Measurements from ENCODE around the gene ASAP2.

Gene ASAP2

DNA sequence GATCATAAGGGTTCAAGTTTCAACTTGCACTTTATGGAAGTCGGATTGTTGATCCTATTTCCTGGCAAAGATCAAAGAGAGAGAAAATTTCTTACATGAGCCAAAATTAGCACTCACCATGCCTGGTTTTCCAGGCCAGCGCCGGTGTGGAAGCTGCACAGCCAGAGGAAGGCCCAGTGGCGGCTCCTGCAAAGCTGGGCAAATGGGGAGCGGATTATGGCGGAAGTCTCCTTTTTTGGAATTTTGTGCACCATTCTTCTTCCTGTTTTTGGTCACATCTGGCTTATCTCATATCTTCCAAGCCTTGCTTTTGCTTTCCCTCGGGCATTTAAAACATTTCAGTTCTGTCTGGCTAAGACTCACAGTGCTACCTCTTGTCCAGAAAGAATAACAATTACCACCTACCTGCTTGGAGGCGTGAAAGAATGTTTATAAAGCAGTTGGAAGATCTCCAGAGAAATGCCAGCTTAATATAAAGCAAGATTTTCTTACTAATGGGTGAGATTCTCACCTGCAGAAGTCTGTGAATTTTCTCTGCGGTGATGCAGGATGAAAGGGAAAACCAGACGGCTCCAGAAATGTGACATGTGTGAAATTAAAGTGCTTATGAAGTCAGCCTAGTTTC, 94.3 kb downstream of the ASAP2 start:
- DNase-seq, result no peak

DNA sequence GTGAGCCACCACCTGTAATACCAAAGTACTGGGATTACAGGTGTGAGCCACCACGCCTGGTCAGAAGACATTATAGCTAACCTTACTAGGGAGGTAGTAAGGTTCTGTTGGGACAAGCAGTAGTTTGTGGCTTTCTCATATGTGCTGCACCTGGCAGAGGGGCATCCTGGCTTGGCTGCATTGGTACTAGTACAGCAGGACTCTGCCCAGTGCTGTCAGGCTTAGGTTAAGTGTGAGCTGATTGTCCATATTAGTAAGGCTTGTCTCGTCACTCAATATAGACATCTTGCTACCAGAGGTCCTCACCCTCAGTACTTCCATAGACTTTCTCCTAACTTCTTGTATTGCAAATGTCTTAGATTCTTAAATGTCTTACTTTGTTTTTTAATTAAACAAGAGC, 96.1 kb downstream of the ASAP2 start:
- DNase-seq, result no peak

DNA sequence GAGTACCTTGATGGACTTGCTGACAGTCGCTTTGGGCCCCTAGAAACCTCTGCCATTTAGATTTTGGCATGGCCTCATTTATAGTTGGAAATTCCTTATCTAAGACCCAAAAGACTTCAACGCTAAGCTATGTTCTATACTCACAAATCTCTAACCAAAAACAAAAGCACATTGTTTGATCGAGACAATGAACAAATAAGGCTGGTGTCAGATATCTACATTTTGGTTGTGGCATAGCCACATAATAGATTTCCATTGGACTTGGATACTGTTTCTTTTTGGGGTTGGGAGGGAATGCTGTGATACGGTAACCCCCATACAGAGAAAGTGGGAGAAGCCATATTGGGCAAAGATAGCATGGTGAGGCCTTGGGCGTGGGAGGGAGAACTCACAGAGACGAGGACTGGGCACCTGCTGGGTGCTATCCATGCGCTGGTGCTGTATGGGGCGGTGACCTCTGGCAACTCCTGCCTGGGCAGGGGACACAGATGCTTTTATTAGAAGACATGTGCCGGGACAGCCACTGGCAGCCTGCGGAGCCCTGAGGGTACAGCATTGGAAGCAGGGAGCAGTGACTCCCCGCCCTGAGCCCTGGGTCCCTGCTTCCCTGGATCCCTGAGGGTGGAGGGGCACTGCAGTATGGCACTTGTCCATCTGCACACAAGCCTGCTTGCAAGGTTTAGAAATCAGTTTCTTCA, 97.1 kb downstream of the ASAP2 start:
- no peak for DNase-seq

DNA sequence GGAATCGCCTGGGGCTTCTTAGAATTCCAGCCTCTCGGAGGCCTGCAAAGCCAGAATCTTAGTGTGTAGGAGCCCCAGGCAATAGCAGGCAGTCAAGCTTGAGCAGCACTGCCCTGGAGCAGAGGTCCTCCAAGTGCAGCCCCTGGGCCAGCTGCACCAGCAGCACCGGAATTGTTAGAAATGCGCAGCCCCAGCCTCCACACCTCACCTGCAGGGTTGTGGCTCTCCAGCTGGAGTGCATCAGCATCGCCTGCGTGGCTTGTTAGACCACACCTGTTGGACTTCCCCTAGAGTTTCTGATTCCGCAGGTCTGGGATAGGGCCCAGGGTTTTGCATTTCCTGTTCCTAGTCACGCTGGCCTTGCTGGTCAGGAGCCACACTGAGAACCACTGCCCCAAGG, 100.3 kb downstream of the ASAP2 start:
- peak; percentile 87 for DNase-seq

DNA sequence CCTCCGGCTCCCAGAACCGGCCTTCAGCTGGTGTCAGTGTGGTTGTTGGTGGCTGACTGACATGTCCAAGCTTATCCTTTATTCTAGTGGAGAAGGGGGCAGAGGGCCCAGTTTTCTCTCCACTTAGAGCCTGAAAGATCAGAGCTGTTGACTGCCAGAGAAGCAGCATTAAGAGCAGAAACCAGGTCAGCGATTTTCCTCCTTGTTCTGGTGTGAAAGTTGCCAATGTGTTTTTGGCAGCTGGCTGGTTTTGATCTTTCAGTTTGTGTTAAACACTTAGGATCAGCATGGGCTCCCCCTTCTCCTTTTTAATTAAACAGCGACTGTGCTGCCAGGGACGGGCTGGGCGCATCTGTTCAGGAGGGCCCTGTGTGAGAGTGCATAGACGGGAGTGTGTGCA, 100.9 kb downstream of the ASAP2 start:
- peak; percentile 90 for DNase-seq

DNA sequence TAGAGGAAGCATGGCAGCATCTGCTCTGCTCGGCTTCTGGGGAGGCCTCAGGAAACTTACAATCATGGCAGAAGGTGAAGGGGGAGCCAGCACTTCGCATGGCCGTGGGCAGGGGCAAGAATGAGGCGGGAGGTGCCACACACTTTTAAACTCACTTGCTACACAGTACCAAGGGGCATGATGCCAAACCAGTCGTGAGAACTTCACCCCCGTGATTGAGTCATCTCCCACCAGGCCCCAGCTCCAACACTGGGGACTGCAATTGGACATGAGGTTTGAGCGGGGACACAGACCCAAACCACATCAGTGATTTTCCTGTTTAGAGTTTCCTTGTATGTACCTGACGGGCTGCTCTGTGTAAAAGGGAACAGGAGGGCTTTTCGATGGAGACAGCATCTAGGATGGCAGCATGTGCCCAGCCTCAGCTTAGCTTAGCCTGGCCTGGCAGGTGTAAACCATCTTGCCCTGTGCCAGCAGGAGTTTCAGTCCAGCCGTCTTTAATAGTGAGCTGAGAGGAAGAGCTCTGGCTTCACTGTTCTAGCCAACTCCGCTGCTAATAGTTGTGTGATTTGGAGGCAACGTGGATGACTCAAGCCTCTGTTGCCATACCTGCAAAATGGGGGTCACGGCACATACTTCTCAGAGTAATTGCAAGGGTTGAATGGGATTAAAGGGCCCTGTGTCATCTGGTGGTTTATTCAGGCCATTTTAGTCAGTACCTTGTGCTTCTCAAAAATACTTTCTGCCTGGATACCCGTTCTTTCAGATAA, 101.8 kb downstream of the ASAP2 start:
- peak; percentile 6 for DNase-seq

DNA sequence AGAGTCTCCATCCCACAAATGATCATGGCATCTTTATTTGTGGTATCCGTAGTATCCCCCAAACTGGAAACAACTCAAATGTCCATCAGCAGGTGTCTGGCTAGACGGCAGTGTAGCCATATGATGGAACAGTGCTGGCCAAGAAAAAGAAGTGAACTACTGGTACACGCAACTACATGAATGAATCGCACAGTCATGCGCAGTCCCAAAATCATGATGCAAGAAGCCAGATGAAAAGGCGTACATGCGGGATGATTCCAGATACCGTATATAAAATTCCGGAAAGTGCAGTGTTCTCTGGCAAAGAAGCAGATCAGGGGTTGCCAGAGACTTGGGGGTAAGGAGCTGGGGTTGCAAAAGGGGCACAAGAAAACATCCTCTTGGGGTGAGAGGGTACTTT, 102.5 kb downstream of the ASAP2 start:
- no peak for DNase-seq

DNA sequence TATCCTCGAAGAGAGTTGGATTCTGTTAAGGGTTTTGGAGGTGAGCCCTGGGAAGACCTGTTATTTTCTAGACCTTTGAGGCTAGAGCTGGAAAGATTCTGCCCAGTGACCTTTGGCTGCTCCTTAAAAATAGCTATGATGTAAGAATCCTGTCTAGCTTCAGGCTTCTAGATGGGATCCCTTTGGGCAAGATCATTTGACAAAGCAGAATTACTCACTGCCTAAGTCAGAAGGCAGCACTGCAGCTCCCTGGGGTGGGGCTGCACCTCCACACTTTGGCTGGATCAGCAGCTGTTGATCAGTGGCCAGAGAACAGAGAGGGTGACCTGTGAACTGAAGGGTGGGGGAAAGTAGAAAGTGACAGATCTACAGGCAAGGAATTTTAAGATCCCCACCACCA, 103.8 kb downstream of the ASAP2 start:
- peak; percentile 44 for DNase-seq

DNA sequence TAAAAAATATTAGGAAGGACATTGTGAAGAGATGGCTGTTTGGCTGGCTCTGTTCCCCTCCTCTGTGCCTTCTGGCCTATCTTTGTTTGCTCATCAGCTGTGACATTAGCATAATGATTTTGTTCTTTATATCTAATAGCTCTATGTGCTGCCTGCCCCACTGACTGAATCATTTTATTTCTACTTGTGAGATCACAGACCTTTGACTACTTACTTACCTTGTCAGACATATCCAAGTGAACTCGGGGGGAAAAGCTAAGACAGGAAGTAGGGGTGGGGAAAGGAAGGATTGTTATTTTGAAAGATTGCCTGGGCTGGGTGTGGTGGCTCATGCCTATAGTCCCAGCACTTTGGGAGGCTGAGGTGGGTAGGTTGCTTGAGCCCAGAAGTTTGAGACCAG, 104.2 kb downstream of the ASAP2 start:
- DNase-seq, result no peak

DNA sequence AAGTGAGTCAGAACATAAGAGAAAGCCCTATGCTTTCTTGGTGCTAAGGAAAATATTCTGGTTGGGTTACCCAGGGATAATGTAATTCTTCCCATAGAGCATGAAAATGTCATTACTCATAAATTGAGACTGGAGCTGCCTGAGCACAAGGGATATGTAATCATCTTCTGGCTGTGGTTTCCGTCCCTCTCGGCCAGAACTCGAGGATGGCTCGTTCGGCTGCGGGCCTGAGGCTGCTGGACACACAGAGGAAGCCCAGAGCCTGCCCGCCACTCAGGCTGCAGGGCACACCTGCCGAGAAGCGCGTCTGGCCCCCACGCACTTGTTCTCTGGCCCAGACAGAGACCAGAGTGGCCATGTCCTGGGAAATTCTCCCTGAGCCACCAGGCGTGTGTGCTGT, 104.9 kb downstream of the ASAP2 start:
- DNase-seq, result no peak

DNA sequence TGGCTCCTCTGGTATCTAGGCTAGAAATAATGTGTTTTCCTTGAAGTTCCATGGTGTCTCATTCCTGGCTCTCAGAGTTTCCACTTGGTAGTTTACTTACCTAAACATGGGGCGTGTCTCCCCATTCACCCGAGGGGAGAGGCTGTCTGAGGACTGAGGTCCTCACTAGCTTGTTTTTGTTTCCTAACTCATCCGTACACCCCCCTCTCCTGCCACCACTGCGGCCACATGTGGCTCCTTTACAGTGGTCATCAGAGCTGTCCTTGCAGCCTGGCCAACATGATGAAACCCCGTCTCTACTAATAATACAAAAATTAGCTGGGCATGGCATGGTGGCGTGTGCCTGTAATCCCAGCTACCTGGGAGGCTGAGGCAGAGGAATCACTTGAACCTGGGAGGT, 106.0 kb downstream of the ASAP2 start:
- DNase-seq, result no peak

DNA sequence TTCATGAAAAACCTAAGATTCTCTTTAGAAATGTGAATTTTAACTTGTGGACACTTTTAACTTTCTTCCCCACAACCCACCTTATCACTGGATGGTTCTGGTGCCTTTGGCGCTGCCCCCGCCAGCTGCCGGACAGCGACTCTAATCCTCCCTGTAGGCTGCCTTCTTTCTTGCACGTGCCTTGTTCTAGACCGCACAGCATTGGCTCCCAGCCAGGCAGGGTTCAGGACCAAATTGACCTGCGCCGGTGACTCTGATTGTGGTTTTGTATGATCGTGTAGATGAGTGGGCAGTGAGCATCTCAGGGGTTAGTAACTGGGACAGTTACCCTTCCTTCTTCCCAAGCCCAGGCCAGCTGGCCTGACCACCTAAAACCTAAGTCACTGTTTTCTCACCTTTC, 106.8 kb downstream of the ASAP2 start:
- DNase-seq, result no peak

DNA sequence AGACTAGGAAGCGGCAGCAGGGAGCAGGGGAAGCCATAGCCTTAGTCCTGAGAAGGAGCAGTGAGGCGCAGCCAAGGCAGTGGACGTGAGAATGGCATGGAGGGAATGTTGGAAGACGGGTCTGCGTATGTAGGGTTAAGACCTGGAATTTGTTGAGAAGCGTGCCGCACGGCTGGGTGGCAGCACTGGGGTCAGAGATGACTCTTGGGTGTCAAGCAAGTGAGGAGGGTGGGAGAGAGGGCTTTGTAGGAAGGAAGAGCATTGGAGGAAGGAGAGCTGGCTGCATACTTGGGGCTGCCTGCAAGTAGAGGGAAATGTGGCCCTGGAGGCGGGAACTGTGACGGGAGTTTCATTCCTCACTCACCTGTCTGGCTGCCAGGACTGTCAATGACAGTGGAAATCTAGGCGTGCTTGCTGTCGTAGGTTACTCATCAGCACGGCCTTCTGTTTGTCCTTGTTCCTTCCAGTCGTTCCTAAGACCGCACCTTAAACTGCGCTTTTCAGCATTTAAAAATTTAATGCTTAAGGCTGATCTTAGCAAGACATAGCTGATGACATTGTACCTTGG, 108.8 kb downstream of the ASAP2 start:
- DNase-seq, result no peak

DNA sequence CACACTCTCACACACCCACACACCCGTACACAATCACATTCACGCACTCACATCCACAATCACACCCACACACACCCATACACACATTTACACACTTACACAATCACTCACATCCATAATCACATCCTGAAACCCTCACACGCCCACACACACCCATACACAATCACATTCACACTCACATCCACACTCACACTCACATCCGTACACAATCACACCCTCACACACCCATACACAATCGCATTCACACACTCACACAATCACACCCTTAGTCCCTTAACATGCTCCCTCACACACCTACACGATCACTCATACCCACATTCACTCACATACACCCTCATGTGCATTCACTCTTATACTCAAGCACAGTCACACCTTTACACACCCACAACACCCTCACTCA, 110.9 kb downstream of the ASAP2 start:
- DNase-seq, result no peak

DNA sequence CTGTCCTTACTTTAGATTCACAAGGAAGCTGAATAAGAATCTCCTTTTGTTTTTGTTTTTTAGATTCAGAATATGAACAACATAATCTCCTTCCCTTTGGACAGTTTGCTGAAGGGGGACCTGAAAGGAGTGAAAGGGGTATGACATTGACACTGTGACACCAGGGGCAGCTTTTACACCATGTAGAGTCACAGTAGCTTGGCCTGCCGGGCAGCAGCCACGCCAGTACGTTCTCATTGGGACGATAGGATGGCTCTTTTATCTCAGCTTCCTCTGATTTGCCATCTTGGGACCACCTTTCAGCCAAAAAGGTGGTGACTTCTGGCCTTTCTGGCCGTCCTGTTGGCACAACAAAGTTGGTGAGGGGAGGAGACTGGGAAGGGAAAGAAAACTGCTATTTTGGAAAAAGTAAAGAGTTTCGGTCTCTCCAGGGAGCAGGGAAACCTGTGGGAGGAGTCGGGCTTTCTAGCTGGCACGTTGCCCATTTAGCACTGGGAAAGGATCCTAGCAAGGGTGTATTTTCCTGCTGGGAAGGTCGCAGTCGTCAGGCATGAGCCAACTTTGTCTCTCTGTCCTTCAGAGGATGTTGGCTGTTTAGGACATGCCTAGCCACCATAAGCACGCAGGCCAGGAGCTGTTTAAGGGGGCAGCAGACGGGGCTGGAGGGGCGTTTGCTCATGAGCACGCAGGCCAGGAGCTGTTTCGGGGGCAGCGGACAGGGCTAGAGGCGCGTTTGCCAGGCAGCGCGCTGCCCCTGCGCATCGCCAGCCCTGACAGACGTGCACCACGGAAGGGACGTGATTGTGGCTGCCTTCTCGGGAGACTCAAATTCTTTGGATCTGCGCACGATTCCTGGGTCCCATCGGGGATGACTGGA, 112.1 kb downstream of the ASAP2 start:
- DNase-seq, result no peak

DNA sequence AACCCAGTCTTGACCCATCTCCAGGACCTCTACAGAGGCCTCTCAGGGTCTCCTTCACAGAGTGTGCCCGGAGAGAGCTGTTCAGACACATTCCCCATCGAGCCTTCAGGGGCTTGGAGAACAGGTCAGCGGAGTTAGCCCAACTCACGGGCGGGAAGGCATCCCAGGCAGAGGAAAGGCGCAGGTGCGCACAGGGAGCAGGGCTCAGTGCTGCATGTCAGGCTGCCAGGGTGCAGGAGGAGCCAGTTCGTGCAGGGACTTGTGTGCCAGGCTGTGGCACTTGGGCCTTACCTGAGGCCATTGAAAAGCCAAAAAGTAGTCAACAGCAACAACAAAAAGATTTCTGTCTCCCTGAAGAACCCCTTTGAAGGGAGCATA, 112.7 kb downstream of the ASAP2 start:
- DNase-seq, result no peak

DNA sequence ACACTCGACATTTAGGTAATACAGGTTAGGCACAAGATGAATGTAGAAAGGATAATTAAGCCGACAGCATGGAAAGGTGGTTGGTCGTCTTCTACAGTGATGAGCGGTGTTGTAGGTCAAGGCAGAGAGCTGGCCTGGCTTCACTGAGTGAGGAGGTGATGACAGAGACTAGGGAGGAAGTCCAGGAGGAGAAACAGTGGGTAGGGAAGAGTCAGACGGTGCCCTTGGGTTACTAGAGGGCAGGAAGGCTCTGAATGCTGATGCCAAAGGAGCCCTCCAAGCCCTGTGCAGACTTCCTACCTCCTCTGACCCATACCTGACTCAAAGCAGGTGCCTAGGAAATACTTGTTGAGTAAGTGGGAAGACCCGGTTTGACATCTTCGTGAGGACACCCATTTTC, 116.0 kb downstream of the ASAP2 start:
- no peak for DNase-seq

DNA sequence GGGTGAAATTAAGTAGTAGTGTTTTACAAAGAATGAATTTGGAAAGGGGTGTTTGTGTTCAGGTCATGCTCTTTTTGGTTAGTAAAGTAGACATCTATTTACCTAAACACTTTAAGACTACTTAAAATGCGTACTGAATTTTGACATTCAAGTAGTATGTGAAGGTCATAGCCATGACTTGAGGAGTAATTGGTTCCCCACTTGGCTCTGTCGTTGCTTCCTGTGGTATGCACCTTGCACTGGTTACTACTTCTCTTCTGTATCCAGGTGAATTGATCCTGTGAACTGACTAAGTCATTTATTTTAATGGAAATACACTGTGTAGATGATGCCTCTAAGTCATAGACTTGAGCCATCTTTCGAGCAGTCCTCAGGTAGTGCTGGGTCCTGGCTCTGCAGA, 118.8 kb downstream of the ASAP2 start:
- no peak for DNase-seq

DNA sequence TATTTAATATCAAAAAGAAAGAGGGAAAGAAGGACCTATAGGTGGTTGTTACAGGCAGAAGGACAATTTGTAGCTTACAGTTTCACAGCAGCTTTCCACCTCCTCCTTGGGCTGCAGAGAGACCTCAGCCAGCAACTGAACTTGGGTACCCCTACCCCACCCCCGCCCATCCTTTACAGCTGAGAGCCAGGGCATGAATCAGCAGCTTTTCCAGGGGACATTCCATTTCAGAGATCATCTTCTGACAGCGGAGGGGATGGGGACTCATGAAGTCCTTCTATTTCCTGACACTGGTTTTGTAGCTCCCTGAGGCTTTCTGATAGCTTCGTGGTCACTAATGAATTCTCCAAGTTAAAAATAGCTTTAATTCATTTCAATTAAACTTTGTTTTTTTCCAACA, 120.4 kb downstream of the ASAP2 start:
- DNase-seq, result no peak

DNA sequence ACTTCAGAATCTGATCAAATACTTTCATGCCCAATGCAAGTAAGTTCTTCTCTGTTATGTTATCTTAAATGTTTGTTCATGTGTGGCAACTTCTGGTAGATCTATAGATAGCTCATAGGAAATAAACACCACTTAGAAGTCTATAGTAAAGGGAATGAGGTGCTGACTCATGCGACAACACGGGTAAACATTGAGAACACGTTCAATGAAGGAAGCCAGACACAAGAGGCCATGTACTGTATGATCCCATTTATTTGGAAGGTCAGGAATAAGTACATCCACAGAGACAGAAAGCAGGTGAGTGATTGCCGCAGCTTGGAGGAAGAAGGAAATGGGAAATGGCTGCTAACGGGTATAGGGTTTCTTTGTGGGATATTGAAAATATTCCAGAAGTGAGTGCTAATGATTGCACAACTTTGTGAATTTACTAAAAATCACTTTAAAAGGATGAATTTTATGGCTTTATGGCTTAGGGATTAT, 121.3 kb downstream of the ASAP2 start:
- DNase-seq, result no peak

DNA sequence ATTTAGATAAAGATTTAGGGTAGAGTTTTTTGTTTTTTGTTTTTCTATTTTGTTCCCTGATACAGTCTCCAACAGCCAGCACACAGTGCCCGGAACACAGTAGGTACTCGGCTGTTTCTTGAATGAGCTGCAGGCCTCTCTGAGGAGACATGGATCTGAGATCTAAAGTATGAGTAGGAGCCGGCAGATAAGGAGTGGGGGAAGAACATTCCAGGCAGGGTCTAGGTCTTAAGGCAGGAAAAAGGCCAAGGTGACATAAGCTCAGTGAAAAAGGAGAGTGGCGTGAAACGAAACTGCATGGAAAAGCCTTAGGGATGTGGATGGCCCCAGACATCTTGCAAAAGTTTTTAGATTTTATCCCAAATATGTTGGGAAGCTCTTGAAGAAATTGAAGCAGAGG, 122.3 kb downstream of the ASAP2 start:
- no peak for DNase-seq

DNA sequence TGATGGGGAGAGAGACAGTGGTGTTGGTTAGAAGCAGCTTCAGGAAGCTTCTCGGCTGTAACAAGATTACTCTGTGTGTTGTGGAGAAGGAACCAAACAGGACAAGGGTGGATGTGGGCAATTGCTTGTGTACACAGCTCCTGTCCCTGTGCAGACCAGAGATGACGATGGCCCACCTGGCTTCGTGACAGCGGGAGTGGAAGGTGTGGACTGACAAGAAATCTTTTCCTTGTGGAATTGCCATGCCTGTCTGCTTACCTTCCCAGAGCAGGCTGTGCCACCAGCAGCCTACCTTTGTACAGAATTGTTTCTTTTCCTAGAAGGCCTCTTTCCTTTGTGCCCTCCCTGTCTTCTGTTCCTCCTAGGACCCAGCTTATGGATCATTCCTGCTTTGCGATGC, 122.9 kb downstream of the ASAP2 start:
- no peak for DNase-seq

All from RPMI8226 (cell line).